HEK293 (cell line): Measurements from ENCODE around the gene N4BP2L2.

Experiments
- CTCF ChIA-PET: fragments of 350-600 bp; formaldehyde crosslinking; extraction: SDS; loops from one replicate; lab custom pipeline; 2021; ENCODE audit warnings: antibody characterized with exemption; lab: Yijun Ruan, JAX
- POLR2A ChIA-PET: fragments of 300-600 bp; formaldehyde crosslinking; extraction: SDS; loops from one replicate; lab custom pipeline; 2020; ENCODE audit warnings: antibody characterized with exemption, inconsistent platforms; lab: Yijun Ruan, JAX
- H3K27ac ChIP-seq: fragments of 200-500 bp; sonication (Bioruptor generic); 2 replicates; pipeline ENCODE4 v1.5.1; 2014; ENCODE audit warnings: low read depth, low read length, control low read depth, inconsistent platforms; ENCODE audit errors: extremely low read depth
- H3K36me3 ChIP-seq, 2 experiments: fragments of 200-500 bp in 1 of 2; sonication (Bioruptor generic) in 1 of 2; 1 replicate in 1 of 2; 2 replicates in 1 of 2; pipeline ENCODE4 v1.5.1; 2014 to 2017; ENCODE audit warnings: inconsistent platforms in 2 of 2, low read length in 2 of 2; ENCODE audit not compliant: control insufficient read depth in 2 of 2, insufficient read depth in 1 of 2
- H3K4me1 ChIP-seq: fragments of 200-500 bp; sonication (Bioruptor generic); 2 replicates; pipeline ENCODE4 v1.5.1; 2014; ENCODE audit warnings: mild to moderate bottlenecking, low read length, inconsistent platforms; ENCODE audit not compliant: control insufficient read depth, insufficient read depth
- H3K4me3 ChIP-seq: 2 replicates; pipeline ENCODE4 v1.5.1; 2011; ENCODE audit warnings: low read depth, mild to moderate bottlenecking, control low read depth, low read length, moderate library complexity
- H3K9me3 ChIP-seq: fragments of 200-500 bp; sonication (Bioruptor generic); 2 replicates; pipeline ENCODE4 v1.5.1; 2014; ENCODE audit warnings: low read depth, low read length, inconsistent platforms; ENCODE audit not compliant: control insufficient read depth, insufficient read depth
- KLF16 ChIP-seq: fragments of 450-650 bp; formaldehyde crosslinking; IDR thresholded peaks from 2 replicates; pipeline ENCODE4 v1.5.1; 2017; ENCODE audit warnings: missing biosample characterization, missing genetic modification characterization
- PATZ1 ChIP-seq: fragments of 450-650 bp; formaldehyde crosslinking; IDR thresholded peaks from 2 replicates; pipeline ENCODE4 v1.5.1; 2016; ENCODE audit warnings: missing biosample characterization, missing genetic modification characterization
- SCRT2 ChIP-seq: fragments of 450-650 bp; formaldehyde crosslinking; IDR thresholded peaks from 2 replicates; pipeline ENCODE4 v1.5.1; 2016; ENCODE audit warnings: missing biosample characterization, missing genetic modification characterization
- ZBTB20 ChIP-seq: fragments of 450-650 bp; formaldehyde crosslinking; IDR thresholded peaks from 2 replicates; pipeline ENCODE4 v1.5.1; 2016; ENCODE audit warnings: missing biosample characterization, missing genetic modification characterization
- ZBTB26 ChIP-seq: fragments of 450-650 bp; formaldehyde crosslinking; optimal IDR thresholded peaks from 2 replicates; pipeline ENCODE3; 2016; ENCODE audit warnings: missing biosample characterization, mild to moderate bottlenecking, missing genetic modification characterization
- ZBTB8A ChIP-seq: fragments of 450-650 bp; formaldehyde crosslinking; IDR thresholded peaks from 2 replicates; pipeline ENCODE4 v1.5.1; 2016; ENCODE audit warnings: missing biosample characterization, missing genetic modification characterization
- ZFHX2 ChIP-seq: fragments of 450-650 bp; formaldehyde crosslinking; conservative IDR thresholded peaks from 2 replicates; pipeline ENCODE4 v1.5.1; 2016; ENCODE audit warnings: missing biosample characterization, missing genetic modification characterization
- ZIC2 ChIP-seq: fragments of 450-650 bp; formaldehyde crosslinking; IDR thresholded peaks from 2 replicates; pipeline ENCODE4 v1.5.1; 2016; ENCODE audit warnings: missing biosample characterization, missing genetic modification characterization
- ZNF140 ChIP-seq: fragments of 450-650 bp; formaldehyde crosslinking; IDR thresholded peaks from 2 replicates; pipeline ENCODE4 v1.5.1; 2016; ENCODE audit warnings: missing biosample characterization, missing genetic modification characterization
- ZNF280C ChIP-seq: fragments of 450-650 bp; formaldehyde crosslinking; IDR thresholded peaks from 2 replicates; pipeline ENCODE4 v1.5.1; 2016; ENCODE audit warnings: missing biosample characterization, missing genetic modification characterization
- ZNF335 ChIP-seq: fragments of 450-650 bp; formaldehyde crosslinking; conservative IDR thresholded peaks from 2 replicates; pipeline ENCODE4 v1.5.1; 2016; ENCODE audit warnings: missing biosample characterization, missing genetic modification characterization
- ZNF394 ChIP-seq: fragments of 450-650 bp; formaldehyde crosslinking; IDR thresholded peaks from 2 replicates; pipeline ENCODE4 v1.5.1; 2016; ENCODE audit warnings: missing biosample characterization, missing genetic modification characterization, mild to moderate bottlenecking, moderate library complexity, borderline replicate concordance
- ZNF677 ChIP-seq: fragments of 450-650 bp; IDR thresholded peaks from 2 replicates; pipeline ENCODE4 v1.5.0; 2018; ENCODE audit warnings: missing biosample characterization, mild to moderate bottlenecking, missing genetic modification characterization, moderate library complexity
- ZSCAN4 ChIP-seq: fragments of 450-650 bp; formaldehyde crosslinking; IDR thresholded peaks from 2 replicates; pipeline ENCODE4 v1.5.1; 2017; ENCODE audit warnings: missing biosample characterization, missing genetic modification characterization
- ZXDB ChIP-seq: fragments of 450-650 bp; formaldehyde crosslinking; IDR thresholded peaks from 2 replicates; pipeline ENCODE4 v1.5.1; 2016; ENCODE audit warnings: missing biosample characterization, missing genetic modification characterization
- TF ChIP-seq, protein P1 (sequence below): fragments of 450-650 bp; formaldehyde crosslinking; IDR thresholded peaks from 2 replicates; pipeline ENCODE4 v1.5.1; 2016; ENCODE audit warnings: missing biosample characterization, missing genetic modification characterization
- TF ChIP-seq, protein P2 (sequence below): fragments of 450-650 bp; formaldehyde crosslinking; IDR thresholded peaks from 2 replicates; pipeline ENCODE4 v1.5.1; 2017; ENCODE audit warnings: missing biosample characterization, missing genetic modification characterization

Gene N4BP2L2

DNA sequence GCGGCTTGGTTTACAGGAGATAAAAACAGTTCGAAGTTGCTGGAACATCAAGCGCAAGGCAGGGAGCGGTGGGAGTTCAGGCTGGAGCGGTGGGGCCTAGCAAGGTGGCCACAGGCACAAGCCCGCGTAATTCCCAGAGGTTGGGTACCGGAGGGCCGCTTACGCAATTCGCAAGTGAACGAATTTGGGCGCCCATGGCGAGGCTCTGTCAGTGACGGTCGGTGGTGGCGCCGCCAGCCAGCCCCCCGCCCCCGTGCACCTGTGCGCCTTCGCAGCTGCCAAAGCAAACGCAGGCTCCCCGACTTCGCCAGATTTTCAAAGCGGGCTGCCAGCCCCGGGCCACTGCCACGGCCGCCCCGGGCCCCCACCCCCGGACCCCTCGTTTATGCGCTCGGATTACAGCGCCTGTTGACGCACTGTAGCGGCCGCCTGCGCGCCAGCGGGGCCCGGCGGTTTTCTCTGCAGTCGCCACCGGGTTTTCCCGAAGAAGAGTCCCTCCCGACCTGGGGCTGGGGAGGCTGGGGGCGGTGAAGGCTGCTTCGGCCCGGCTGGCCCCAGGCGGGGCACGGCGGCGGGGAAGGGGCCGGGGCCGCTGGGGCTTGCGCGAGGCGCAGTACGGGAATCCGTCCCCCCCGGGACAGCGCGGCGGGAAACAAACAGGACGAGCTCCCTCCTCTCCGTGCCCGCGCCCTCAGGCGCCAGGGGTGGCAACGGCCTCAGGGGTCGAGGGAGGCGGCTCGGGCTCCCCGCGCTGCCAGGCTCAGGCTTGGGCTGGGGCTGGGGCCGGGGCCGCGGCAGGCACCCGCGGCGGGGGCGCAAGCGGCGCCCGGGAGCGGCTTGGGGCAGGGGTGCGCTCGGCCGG lies 111.4 kb downstream of the N4BP2L2 start:
- ChIA-PET CTCF (no interaction called here), POLR2A (interaction anchor here (0.9 to 1.2 kb wide), 2 partner anchors 112 kb away, joined by 3 read pairs; partner anchors contain the start of genes BRCA2, N4BP2L2 and ZAR1L)
- H3K27ac ChIP-seq, result peak overlapping the region; percentile 49; the same call in 1 of the 2 replicates
- H3K36me3 ChIP-seq, result peaks cover 0 to 4% of the 10 kb centered on the region in 2 experiments; a peak in 1 of 3 replicates
- no peaks in the 10 kb centered on the region for H3K4me1 ChIP-seq
- peak; percentile 54; the same call in 1 of the 2 replicates for TF ChIP-seq ZNF677 (tag by site-specific recombination)
- peak; percentile 45; the same call in 1 of the 2 replicates for TF ChIP-seq ZIC2
- peak; percentile 59 for TF ChIP-seq ZBTB8A (tag by site-specific recombination)
- TF ChIP-seq KLF16 (tag by site-specific recombination), result no peak
- TF ChIP-seq ZNF280C (tag by site-specific recombination), result no peak
- TF ChIP-seq, protein P1, sequence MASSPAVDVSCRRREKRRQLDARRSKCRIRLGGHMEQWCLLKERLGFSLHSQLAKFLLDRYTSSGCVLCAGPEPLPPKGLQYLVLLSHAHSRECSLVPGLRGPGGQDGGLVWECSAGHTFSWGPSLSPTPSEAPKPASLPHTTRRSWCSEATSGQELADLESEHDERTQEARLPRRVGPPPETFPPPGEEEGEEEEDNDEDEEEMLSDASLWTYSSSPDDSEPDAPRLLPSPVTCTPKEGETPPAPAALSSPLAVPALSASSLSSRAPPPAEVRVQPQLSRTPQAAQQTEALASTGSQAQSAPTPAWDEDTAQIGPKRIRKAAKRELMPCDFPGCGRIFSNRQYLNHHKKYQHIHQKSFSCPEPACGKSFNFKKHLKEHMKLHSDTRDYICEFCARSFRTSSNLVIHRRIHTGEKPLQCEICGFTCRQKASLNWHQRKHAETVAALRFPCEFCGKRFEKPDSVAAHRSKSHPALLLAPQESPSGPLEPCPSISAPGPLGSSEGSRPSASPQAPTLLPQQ (tag by site-specific recombination), result peak; percentile 74; the same call in 1 of the 2 replicates
- TF ChIP-seq ZBTB26 (tag by site-specific recombination), result peak; percentile 62
- peak; percentile 65 for TF ChIP-seq PATZ1 (tag by site-specific recombination)
- peak; percentile 86 for TF ChIP-seq ZNF335 (tag by site-specific recombination)
- TF ChIP-seq, protein P2, sequence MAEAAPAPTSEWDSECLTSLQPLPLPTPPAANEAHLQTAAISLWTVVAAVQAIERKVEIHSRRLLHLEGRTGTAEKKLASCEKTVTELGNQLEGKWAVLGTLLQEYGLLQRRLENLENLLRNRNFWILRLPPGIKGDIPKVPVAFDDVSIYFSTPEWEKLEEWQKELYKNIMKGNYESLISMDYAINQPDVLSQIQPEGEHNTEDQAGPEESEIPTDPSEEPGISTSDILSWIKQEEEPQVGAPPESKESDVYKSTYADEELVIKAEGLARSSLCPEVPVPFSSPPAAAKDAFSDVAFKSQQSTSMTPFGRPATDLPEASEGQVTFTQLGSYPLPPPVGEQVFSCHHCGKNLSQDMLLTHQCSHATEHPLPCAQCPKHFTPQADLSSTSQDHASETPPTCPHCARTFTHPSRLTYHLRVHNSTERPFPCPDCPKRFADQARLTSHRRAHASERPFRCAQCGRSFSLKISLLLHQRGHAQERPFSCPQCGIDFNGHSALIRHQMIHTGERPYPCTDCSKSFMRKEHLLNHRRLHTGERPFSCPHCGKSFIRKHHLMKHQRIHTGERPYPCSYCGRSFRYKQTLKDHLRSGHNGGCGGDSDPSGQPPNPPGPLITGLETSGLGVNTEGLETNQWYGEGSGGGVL, result peak; percentile 15; the same call in 1 of the 2 replicates
- TF ChIP-seq ZNF394 (tag by site-specific recombination), result no peak
- TF ChIP-seq ZSCAN4 (tag by site-specific recombination), result no peak
- TF ChIP-seq ZFHX2 (tag by site-specific recombination), result peak; percentile 33
- TF ChIP-seq ZNF140, result no peak
- peak; percentile 22; the same call in 1 of the 2 replicates for TF ChIP-seq ZXDB (tag by site-specific recombination)
- TF ChIP-seq SCRT2 (tag by site-specific recombination), result peak; percentile 62; the same call in 1 of the 2 replicates
- TF ChIP-seq ZBTB20 (tag by site-specific recombination), result peak; percentile 70; the same call in 1 of the 2 replicates
- peak overlapping the region; percentile 57 for H3K4me3 ChIP-seq
- H3K9me3 ChIP-seq, result no peaks in the 10 kb centered on the region
